GM23248 (cell line): ENCODE data around the gene DMBX1. TPM values are rescaled to one million over a fixed set of nuclear protein-coding genes. Genes with fewer than 3 reads are reported as not detected.
A peak's percentile ranks its signal among the peaks of the same experiment; 100 is the strongest.

Experiments
- DNase-seq: peaks from one replicate; pipeline ENCODE4 v3.0.0-alpha.2; 2015
- H2AFZ ChIP-seq: fragments of 200-600 bp; sonication (generic); 2 replicates; pipeline ENCODE4 v1.6.1; 2016; ENCODE audit warnings: antibody characterized with exemption
- H3F3A ChIP-seq: fragments of 200-600 bp; sonication (generic); 2 replicates; pipeline ENCODE4 v1.6.1; 2016; ENCODE audit warnings: mild to moderate bottlenecking, antibody characterized with exemption, mixed run types; ENCODE audit not compliant: insufficient read depth
- H3K27ac ChIP-seq: fragments of 200-600 bp; sonication (generic); 2 replicates; pipeline ENCODE4 v1.5.1; 2016; ENCODE audit warnings: mild to moderate bottlenecking
- H3K27me3 ChIP-seq: fragments of 200-600 bp; sonication (generic); replicated peaks from 2 replicates; pipeline ENCODE4 v1.6.1; 2016; ENCODE audit warnings: mild to moderate bottlenecking; ENCODE audit not compliant: insufficient read depth
- H3K36me3 ChIP-seq: fragments of 200-600 bp; sonication (generic); 2 replicates; pipeline ENCODE4 v1.6.1; 2016; ENCODE audit warnings: low read depth, mild to moderate bottlenecking
- H3K4me1 ChIP-seq: fragments of 200-600 bp; sonication (generic); 2 replicates; pipeline ENCODE4 v1.6.1; 2016; ENCODE audit warnings: mild to moderate bottlenecking; ENCODE audit not compliant: insufficient read depth
- H3K4me2 ChIP-seq: fragments of 200-600 bp; sonication (generic); one replicate; pipeline ENCODE4 v1.6.1; 2016; ENCODE audit warnings: mild to moderate bottlenecking; ENCODE audit not compliant: unreplicated experiment
- H3K4me3 ChIP-seq: fragments of 200-600 bp; sonication (generic); 2 replicates; pipeline ENCODE4 v1.5.1; 2016; ENCODE audit warnings: mild to moderate bottlenecking
- H3K79me2 ChIP-seq: fragments of 200-600 bp; sonication (generic); 2 replicates; pipeline ENCODE4 v1.6.1; 2016; ENCODE audit warnings: mild to moderate bottlenecking; ENCODE audit not compliant: insufficient read depth
- H3K9ac ChIP-seq: fragments of 200-600 bp; sonication (generic); 2 replicates; pipeline ENCODE4 v1.6.1; 2016; ENCODE audit warnings: mild to moderate bottlenecking
- H3K9me2 ChIP-seq: fragments of 200-600 bp; sonication (generic); 2 replicates; pipeline ENCODE4 v1.6.1; 2016; ENCODE audit warnings: mixed run types, mild to moderate bottlenecking, moderate library complexity; ENCODE audit not compliant: insufficient read depth
- H3K9me3 ChIP-seq: fragments of 200-600 bp; sonication (generic); one replicate; pipeline ENCODE4 v1.6.1; 2017; ENCODE audit warnings: low read depth
- H4K20me1 ChIP-seq: fragments of 200-600 bp; sonication (generic); 2 replicates; pipeline ENCODE4 v1.6.0; 2016; ENCODE audit not compliant: insufficient read depth
- EZH2 ChIP-seq: fragments of 200-600 bp; sonication (generic); IDR thresholded peaks from 2 replicates; pipeline ENCODE4 v1.6.1; 2018; ENCODE audit warnings: antibody characterized with exemption, mild to moderate bottlenecking; ENCODE audit not compliant: insufficient read depth, poor library complexity, severe bottlenecking
- EZH2phosphoT487 ChIP-seq: fragments of 200-600 bp; sonication (generic); IDR thresholded peaks from 2 replicates; pipeline ENCODE4 v1.6.1; 2018; ENCODE audit warnings: antibody characterized with exemption, moderate library complexity, mild to moderate bottlenecking, low read depth; ENCODE audit not compliant: insufficient read depth
- WGBS, 2 experiments: methylation state at CpG; one replicate each; pipeline ENCODE4 v1.1.6; 2015 to 2017; ENCODE audit warnings: low lambda C conversion rate in 2 of 2, low coverage in 1 of 2; ENCODE audit errors: missing lambda C conversion rate in 2 of 2; 5-methylcytosine and 5-hydroxymethylcytosine counted together
- in situ Hi-C: fragments of 300-500 bp; cut with MboI; formaldehyde crosslinking; loops from 2 replicates; pipeline ENCODE4 v1.15.0; 2020
- polyA plus RNA-seq: library from polyadenylated mRNA; unstranded; fragments of >200 nt; fragmentation: Nextera tagmentation; extraction: Ambion mirVana; gene quantifications from 2 replicates; pipeline ENCODE4 v1.2.1, GENCODE V29; 2016
- total RNA-seq: library from RNA; depleted of rRNA; stranded (reverse); fragments of >200 nt; shearing (Covaris generic); gene quantifications from 2 replicates; pipeline ENCODE4 v1.2.3, GENCODE V29; 2014; rRNA removed

The DMBX1 gene
- total RNA-seq (not detected in 2 replicates), polyA plus RNA-seq (not detected in 2 replicates)

DNA sequence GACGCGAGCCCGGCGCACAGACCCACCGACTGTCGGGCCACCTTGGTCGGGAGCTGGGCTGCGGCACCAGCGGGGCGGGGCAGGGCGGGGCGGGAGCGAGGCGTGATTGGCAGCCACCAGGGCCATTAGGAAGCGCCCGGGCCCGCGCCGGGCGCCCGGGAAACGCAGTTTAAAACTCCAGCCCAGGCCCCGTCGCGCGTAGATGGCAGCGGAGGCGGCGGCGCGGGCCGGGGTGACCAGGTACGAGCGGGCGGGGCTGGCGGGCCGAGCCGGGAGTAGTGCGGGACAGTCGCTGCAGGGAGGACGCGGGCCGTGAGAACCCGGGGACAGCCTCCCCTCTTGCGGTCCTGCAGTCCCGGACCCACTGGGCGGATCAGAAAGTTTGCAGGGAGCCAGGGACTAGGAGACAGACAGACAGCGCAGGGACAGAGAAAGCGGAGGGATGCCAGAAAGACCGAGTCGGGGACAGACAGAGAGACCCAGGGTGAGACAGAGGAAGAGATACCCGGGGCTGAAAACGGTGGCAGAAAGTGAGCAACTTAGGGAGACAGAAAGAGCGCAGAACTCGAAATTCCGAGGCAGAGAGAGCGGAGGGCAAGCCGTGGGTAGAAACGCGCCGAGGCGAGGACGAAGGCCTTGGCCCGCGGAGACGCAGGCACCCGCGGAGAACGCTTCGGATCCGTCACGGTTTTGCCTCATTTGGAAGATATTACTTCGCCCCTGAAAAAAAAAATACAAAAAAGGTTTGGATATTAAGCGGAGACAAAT is at the start of gene DMBX1:
Gene DMBX1, plus strand, starts transcription at position 199 of the 768 bp plus-strand sequence. CDS start 17,175 bp downstream, outside the sequence.
- H3K36me3 ChIP-seq: no peaks in the 10 kb centered on the region
- TF ChIP-seq EZH2phosphoT487: peak; percentile 54; the same call in 1 of the 2 replicates
- peak; percentile 100 for TF ChIP-seq EZH2
- H3K4me1 ChIP-seq: no peaks in the 10 kb centered on the region; the same call in 1 of the 2 replicates
- H4K20me1 ChIP-seq: no peaks in the 10 kb centered on the region
- H3K9me2 ChIP-seq: no peaks in the 10 kb centered on the region
- WGBS, 2 experiments: 2 to 3% methylated on average over 57 of the region's 74 CpGs
- peak; percentile 58 for DNase-seq
- in situ Hi-C loops: no loop called here
- peaks cover 92% of the 10 kb centered on the region for H3K27me3 ChIP-seq
- peak within 1 kb of the TSS; percentile 41 for H3K4me3 ChIP-seq
- peak within 1 kb of the TSS; percentile 48; the same call in 1 of the 2 replicates for H2AFZ ChIP-seq
- peak within 1 kb of the TSS; percentile 68 for H3K4me2 ChIP-seq
- no peak within 1 kb of the TSS for H3K9ac ChIP-seq
- H3K79me2 ChIP-seq: no peaks in the 10 kb centered on the region
- H3F3A ChIP-seq: no peaks in the 10 kb centered on the region
- H3K9me3 ChIP-seq: no peaks in the 10 kb centered on the region
- no peak within 1 kb of the TSS for H3K27ac ChIP-seq

DNA sequence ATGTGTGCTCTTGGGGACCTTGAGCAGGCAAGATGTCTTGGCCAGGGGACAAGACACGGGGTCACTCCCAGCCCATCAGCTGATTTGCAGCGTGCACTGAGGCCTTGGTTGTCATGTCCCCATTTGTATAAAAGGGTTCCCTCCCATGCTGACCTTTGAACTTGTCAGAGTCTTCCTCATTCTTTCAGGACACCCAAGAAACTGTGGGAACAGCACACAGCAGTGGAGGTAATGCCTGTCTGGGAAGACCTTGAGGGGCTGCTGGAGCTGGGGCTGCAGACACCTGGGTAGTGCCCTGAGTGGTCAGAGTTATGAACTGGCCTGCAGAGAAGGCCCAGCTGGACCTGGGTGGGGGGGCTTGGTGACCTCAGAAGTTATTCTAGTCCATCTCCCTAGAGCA is 49.2 kb upstream of the DMBX1 start:
- no peak overlapping the region for H3K4me2 ChIP-seq
- no peaks in the 10 kb centered on the region for H3K9me3 ChIP-seq
- in situ Hi-C loops: no loop called here
- 51 to 62% methylated on average over 2 of the region's 2 CpGs for WGBS, 2 experiments
- H3K27ac ChIP-seq: no peak overlapping the region
- H2AFZ ChIP-seq: no peak overlapping the region
- H3F3A ChIP-seq: no peaks in the 10 kb centered on the region
- no peak for TF ChIP-seq EZH2phosphoT487
- TF ChIP-seq EZH2: no peak
- no peaks in the 10 kb centered on the region for H3K27me3 ChIP-seq
- H3K4me3 ChIP-seq: no peak overlapping the region
- H3K79me2 ChIP-seq: no peaks in the 10 kb centered on the region
- H4K20me1 ChIP-seq: no peaks in the 10 kb centered on the region
- no peak overlapping the region for H3K9ac ChIP-seq
- H3K36me3 ChIP-seq: no peaks in the 10 kb centered on the region
- no peaks in the 10 kb centered on the region for H3K9me2 ChIP-seq
- H3K4me1 ChIP-seq: no peaks in the 10 kb centered on the region
- no peak for DNase-seq

DNA sequence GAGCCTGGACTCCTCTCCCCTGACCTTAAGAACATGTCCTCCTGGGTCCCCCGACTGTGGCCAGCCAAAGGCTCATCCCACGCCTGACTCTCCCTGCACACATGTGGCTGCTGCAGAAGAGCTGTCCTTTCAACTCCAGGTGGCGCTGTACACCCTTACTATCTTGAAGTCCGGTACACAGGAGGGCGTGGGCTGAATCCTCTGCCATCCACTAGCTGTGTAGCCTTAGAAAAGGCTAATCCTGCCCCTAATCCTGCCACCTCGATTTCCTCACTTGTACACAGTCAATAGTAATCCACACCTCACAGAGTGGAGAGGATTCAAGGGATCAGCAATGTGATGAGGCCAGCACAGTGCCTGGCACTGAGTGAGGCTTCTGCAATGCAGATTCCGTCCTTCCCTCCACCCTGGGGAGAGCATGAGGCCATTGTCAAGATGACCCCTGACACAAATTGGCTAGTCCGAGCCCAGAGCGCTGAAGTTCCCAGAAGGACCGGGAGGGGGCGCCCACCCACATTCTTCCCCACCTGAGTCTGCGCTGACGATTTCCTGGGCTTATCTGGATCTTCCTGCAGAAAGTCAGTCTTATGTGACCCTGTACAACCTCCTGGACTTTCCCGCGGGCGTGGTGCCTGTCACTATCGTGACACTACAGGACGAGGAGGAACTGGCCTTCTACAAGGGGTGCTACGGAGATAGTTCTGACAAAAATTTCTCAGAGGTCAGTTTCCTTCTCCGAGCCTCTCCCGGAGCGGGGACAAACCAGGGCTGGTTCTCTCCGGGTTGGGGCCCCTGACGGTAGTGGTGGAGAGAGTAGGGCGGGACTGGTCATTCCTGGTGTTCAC is 47.1 kb upstream of the DMBX1 start:
- peak overlapping the region; percentile 95 for H2AFZ ChIP-seq
- no peak for TF ChIP-seq EZH2phosphoT487
- no peak for TF ChIP-seq EZH2
- no peaks in the 10 kb centered on the region for H3F3A ChIP-seq
- no peaks in the 10 kb centered on the region for H3K36me3 ChIP-seq
- peaks cover 6% of the 10 kb centered on the region for H3K27me3 ChIP-seq
- no peaks in the 10 kb centered on the region for H4K20me1 ChIP-seq
- peak overlapping the region; percentile 84 for H3K4me3 ChIP-seq
- H3K4me1 ChIP-seq: no peaks in the 10 kb centered on the region
- no peaks in the 10 kb centered on the region for H3K79me2 ChIP-seq
- H3K9me2 ChIP-seq: no peaks in the 10 kb centered on the region
- peak overlapping the region; percentile 88 for H3K4me2 ChIP-seq
- 7 to 8% methylated on average over 25 of the region's 25 CpGs for WGBS, 2 experiments
- peak; percentile 90 for DNase-seq
- H3K9ac ChIP-seq: peak overlapping the region; percentile 40
- H3K27ac ChIP-seq: 0 out of 2 replicates have a peak overlapping the region, but pooled peaks have one; percentile 36
- in situ Hi-C loops: no loop called here
- H3K9me3 ChIP-seq: no peaks in the 10 kb centered on the region

DNA sequence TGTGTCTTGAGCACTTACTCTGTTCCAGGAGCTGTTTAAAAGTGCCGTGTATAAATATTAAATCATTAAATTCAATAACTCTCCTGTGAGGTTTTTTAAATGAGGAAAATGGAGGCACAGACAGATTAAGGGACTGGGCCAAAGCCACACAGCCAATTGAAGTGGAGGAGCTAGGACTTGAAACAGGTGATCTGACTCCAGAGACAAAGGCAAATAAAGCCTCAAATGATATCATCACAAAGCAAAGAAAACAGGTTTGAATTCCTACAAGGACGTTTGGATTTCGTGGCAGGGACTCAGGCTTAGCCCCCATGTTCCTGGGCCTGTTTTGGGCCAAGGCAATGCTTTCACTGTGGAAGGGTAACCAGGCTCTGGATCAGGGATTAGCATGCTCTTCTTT is 45.2 kb upstream of the DMBX1 start:
- Histone ChIP-seq H3K27ac (no peak overlapping the region), H3K4me1 (no peaks in the 10 kb centered on the region), H3F3A (no peaks in the 10 kb centered on the region), H3K9ac (no peak overlapping the region), H3K27me3 (peaks cover 25% of the 10 kb centered on the region), H3K9me2 (no peaks in the 10 kb centered on the region), H4K20me1 (no peaks in the 10 kb centered on the region), H3K4me3 (no peak overlapping the region), H3K79me2 (no peaks in the 10 kb centered on the region), H3K9me3 (no peaks in the 10 kb centered on the region), H2AFZ (no peak overlapping the region), H3K36me3 (no peaks in the 10 kb centered on the region), H3K4me2 (no peak overlapping the region)
- no peak for DNase-seq
- in situ Hi-C loops: no loop called here
- TF ChIP-seq EZH2: no peak
- TF ChIP-seq EZH2phosphoT487: no peak
- 54 to 64% methylated on average over 3 of the region's 3 CpGs for WGBS, 2 experiments
